ENCODE results near the gene ABR.
A peak's percentile ranks its signal among the peaks of the same experiment; 100 is the strongest.
"Not testable (repeated sequence)": the region's sequence is repeated elsewhere in the genome, so short reads cannot be mapped to it uniquely, and the experiment has no call there.

Gene ABR

GRCh38 chr17:978103-979093, 201.4 kb downstream of the ABR start:
- no peak for DNase-seq

GRCh38 chr17:977166-977565, 202.6 kb downstream of the ABR start:
- DNase-seq, result no peak

- no peak for DNase-seq
Observed at GRCh38 chr17:976312-976711, 203.5 kb downstream of the ABR start.

- peak; percentile 57 for DNase-seq
Observed at GRCh38 chr17:975371-975915, 204.3 kb downstream of the ABR start.

- not testable (repeated sequence) for DNase-seq
Observed at GRCh38 chr17:974778-975177, 205.0 kb downstream of the ABR start.

GRCh38 chr17:973053-973452, 206.7 kb downstream of the ABR start:
- DNase-seq, result no peak

GRCh38 chr17:971861-972260, 207.9 kb downstream of the ABR start:
- DNase-seq, result not testable (repeated sequence)

- no peak for DNase-seq
Observed at GRCh38 chr17:970364-970763, 209.4 kb downstream of the ABR start.

GRCh38 chr17:969811-970355, 209.9 kb downstream of the ABR start:
- no peak for DNase-seq

GRCh38 chr17:968812-969730, 210.7 kb downstream of the ABR start:
- no peak for DNase-seq

- DNase-seq, result no peak
Observed at GRCh38 chr17:967122-967521, 212.7 kb downstream of the ABR start.

- DNase-seq, result no peak
Observed at GRCh38 chr17:965311-965989, 214.3 kb downstream of the ABR start.

- no peak for DNase-seq
Observed at GRCh38 chr17:964876-965275, 214.9 kb downstream of the ABR start.

- DNase-seq, result no peak
Observed at GRCh38 chr17:962670-963069, 217.1 kb downstream of the ABR start.

GRCh38 chr17:962166-962565, 217.6 kb downstream of the ABR start:
- DNase-seq, result no peak

- DNase-seq, result no peak
Observed at GRCh38 chr17:958712-959451, 220.9 kb downstream of the ABR start.

- DNase-seq, result no peak
Observed at GRCh38 chr17:957856-958421, 221.8 kb downstream of the ABR start.

- no peak for DNase-seq
Observed at GRCh38 chr17:956905-957304, 222.9 kb downstream of the ABR start.

GRCh38 chr17:954431-955164, 225.2 kb downstream of the ABR start:
- no peak for DNase-seq

- DNase-seq, result no peak
Observed at GRCh38 chr17:953767-954166, 226.0 kb downstream of the ABR start.

Data from MV-4-11 (cell line).